SK-N-SH (cell line): ENCODE measurements around the gene POU3F3.

ENCODE experiments used
- FOSL2 ChIP-seq: IDR thresholded peaks from 2 replicates; pipeline ENCODE4 v1.4.0; 2012; ENCODE audit warnings: low read depth, mild to moderate bottlenecking, moderate library complexity, borderline replicate concordance
- MXI1 ChIP-seq: IDR thresholded peaks from 2 replicates; pipeline ENCODE4 v1.6.1; 2012; ENCODE audit warnings: mild to moderate bottlenecking, low read depth, low read length, improper control_type of control experiment
- NFIC ChIP-seq: IDR thresholded peaks from 2 replicates; pipeline ENCODE4 v1.4.0; 2012; ENCODE audit warnings: borderline replicate concordance
- TAF1 ChIP-seq: IDR thresholded peaks from 2 replicates; pipeline ENCODE4 v1.6.1; 2012; ENCODE audit warnings: low read depth, mild to moderate bottlenecking, low read length, moderate library complexity, borderline replicate concordance
- TF ChIP-seq, protein P1 (sequence below): fragments of 200-600 bp; sonication (generic); IDR thresholded peaks from 2 replicates; pipeline ENCODE4 v1.6.1; 2017; ENCODE audit warnings: antibody characterized with exemption, mild to moderate bottlenecking, moderate library complexity
- TF ChIP-seq, protein P2 (sequence below): IDR thresholded peaks from 2 replicates; pipeline ENCODE4; 2012
- TF ChIP-seq, protein P3 (sequence below): IDR thresholded peaks from 2 replicates; pipeline ENCODE4 v1.6.1; 2012; ENCODE audit warnings: mild to moderate bottlenecking, low read depth, low read length, moderate library complexity

DNA sequence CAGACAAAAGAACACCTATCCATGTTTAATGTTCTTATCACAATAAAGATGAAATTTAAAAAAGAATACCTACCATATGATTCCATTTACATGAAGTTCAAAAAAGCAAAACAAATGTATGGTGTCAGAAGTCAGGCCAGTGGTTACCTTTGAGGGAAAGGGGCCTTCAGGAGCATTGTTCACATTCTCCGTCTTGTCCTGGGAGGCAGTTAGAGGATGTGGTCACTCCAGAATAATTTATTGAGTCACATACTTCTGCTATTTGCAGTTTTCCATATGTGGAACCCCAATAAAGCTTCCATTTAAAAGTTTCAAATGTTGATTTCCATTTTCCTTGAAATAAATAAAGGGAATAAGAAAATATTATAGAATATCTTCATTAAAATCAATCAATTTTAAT lies 41.6 kb upstream of the POU3F3 start:
- TF ChIP-seq, protein P1, sequence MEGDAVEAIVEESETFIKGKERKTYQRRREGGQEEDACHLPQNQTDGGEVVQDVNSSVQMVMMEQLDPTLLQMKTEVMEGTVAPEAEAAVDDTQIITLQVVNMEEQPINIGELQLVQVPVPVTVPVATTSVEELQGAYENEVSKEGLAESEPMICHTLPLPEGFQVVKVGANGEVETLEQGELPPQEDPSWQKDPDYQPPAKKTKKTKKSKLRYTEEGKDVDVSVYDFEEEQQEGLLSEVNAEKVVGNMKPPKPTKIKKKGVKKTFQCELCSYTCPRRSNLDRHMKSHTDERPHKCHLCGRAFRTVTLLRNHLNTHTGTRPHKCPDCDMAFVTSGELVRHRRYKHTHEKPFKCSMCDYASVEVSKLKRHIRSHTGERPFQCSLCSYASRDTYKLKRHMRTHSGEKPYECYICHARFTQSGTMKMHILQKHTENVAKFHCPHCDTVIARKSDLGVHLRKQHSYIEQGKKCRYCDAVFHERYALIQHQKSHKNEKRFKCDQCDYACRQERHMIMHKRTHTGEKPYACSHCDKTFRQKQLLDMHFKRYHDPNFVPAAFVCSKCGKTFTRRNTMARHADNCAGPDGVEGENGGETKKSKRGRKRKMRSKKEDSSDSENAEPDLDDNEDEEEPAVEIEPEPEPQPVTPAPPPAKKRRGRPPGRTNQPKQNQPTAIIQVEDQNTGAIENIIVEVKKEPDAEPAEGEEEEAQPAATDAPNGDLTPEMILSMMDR, result no peak
- no peak for TF ChIP-seq TAF1
- TF ChIP-seq NFIC, result no peak
- TF ChIP-seq, protein P2, sequence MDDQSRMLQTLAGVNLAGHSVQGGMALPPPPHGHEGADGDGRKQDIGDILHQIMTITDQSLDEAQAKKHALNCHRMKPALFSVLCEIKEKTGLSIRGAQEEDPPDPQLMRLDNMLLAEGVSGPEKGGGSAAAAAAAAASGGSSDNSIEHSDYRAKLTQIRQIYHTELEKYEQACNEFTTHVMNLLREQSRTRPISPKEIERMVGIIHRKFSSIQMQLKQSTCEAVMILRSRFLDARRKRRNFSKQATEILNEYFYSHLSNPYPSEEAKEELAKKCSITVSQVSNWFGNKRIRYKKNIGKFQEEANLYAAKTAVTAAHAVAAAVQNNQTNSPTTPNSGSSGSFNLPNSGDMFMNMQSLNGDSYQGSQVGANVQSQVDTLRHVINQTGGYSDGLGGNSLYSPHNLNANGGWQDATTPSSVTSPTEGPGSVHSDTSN, result no peak
- TF ChIP-seq, protein P3, sequence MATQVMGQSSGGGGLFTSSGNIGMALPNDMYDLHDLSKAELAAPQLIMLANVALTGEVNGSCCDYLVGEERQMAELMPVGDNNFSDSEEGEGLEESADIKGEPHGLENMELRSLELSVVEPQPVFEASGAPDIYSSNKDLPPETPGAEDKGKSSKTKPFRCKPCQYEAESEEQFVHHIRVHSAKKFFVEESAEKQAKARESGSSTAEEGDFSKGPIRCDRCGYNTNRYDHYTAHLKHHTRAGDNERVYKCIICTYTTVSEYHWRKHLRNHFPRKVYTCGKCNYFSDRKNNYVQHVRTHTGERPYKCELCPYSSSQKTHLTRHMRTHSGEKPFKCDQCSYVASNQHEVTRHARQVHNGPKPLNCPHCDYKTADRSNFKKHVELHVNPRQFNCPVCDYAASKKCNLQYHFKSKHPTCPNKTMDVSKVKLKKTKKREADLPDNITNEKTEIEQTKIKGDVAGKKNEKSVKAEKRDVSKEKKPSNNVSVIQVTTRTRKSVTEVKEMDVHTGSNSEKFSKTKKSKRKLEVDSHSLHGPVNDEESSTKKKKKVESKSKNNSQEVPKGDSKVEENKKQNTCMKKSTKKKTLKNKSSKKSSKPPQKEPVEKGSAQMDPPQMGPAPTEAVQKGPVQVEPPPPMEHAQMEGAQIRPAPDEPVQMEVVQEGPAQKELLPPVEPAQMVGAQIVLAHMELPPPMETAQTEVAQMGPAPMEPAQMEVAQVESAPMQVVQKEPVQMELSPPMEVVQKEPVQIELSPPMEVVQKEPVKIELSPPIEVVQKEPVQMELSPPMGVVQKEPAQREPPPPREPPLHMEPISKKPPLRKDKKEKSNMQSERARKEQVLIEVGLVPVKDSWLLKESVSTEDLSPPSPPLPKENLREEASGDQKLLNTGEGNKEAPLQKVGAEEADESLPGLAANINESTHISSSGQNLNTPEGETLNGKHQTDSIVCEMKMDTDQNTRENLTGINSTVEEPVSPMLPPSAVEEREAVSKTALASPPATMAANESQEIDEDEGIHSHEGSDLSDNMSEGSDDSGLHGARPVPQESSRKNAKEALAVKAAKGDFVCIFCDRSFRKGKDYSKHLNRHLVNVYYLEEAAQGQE, result no peak
- no peak for TF ChIP-seq FOSL2
- no peak for TF ChIP-seq MXI1
